GM12872 (cell line): ENCODE results near the gene RND1.
A peak's percentile ranks its signal among the peaks of the same experiment; 100 is the strongest.

Experiments
- CTCF ChIP-seq: IDR thresholded peaks from 3 replicates; pipeline ENCODE4 v1.5.1; 2011; ENCODE audit warnings: low read depth, mild to moderate bottlenecking, low read length, moderate library complexity; ENCODE audit not compliant: insufficient read depth

RND1 gene

GRCh38 chr12:48894271-48894670 is 28.6 kb upstream of the RND1 start:
- TF ChIP-seq CTCF: no peak

GRCh38 chr12:48890657-48891418 is 25.2 kb upstream of the RND1 start:
- peak; percentile 89 for TF ChIP-seq CTCF

GRCh38 chr12:48889679-48890078 is 24.0 kb upstream of the RND1 start:
- TF ChIP-seq CTCF: no peak

GRCh38 chr12:48883305-48884161 is 17.9 kb upstream of the RND1 start:
- no peak for TF ChIP-seq CTCF

- no peak for TF ChIP-seq CTCF
Measured at GRCh38 chr12:48882972-48883304, 17.3 kb upstream of the RND1 start.

GRCh38 chr12:48882315-48882687 is 16.6 kb upstream of the RND1 start:
- no peak for TF ChIP-seq CTCF

GRCh38 chr12:48881686-48882314 is 16.1 kb upstream of the RND1 start:
- TF ChIP-seq CTCF: no peak
